Measurements from ENCODE around the gene SHISAL1. TPM values are rescaled to one million over a fixed set of nuclear protein-coding genes. Genes with fewer than 3 reads are reported as not detected.

Gene SHISAL1
- total RNA-seq, 1 experiment from 2014 or later: 1.1 TPM

DNA sequence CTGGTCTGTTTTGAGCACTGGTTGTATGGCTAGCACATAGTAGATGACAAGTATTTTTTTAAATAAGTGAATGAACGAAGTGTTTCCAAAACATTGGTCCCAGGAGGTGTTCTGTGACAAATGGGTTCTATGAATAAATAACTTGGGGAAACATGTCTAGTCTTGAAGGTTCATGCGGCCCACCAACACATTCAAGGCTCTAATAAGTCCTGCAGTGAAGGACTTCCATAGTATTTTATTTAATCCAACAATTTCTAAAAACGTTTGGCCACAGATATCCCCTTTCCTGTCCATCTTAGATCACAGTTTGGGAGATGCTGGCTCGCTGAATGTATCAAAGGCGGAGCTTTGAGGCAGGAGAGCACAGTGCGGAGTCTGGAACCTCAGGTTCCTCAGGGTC, 109.5 kb downstream of the SHISAL1 start:
- H3K27me3 ChIP-seq (ENCODE audit: low read length): peaks cover 4% of the 10 kb centered on the region; the same call in 1 of the 2 replicates
- ChIA-PET CTCF (no interaction called here), POLR2A (ENCODE audit: unreplicated experiment) (no interaction called here)
- no peaks in the 10 kb centered on the region for H3K9me2 ChIP-seq (replicated peaks; ENCODE audit: low read length)
- intact Hi-C loops (cut with micrococcal nuclease): no loop called here
- H3K4me2 ChIP-seq (ENCODE audit: low read length): no peak overlapping the region
- no TSS peak for BruUV-seq (replicated peaks)
- H4K20me1 ChIP-seq (ENCODE audit: low read length): no peaks in the 10 kb centered on the region
- ATAC-seq: no peak
- H3F3A ChIP-seq (ENCODE audit: low read length, unreplicated experiment): no peaks in the 10 kb centered on the region
- H3K36me3 ChIP-seq (ENCODE audit: low read depth, low read length): no peaks in the 10 kb centered on the region
- H3K9me3 ChIP-seq (ENCODE audit: low read length): no peaks in the 10 kb centered on the region
- H3K27ac ChIP-seq (ENCODE audit: low read length): no peak overlapping the region
- no peak for DNase-seq
- H3K4me1 ChIP-seq (ENCODE audit: insufficient read depth, low read length): no peaks in the 10 kb centered on the region
- H3K79me2 ChIP-seq (ENCODE audit: low read length): no peaks in the 10 kb centered on the region
- H3K4me3 ChIP-seq (ENCODE audit: low read length): no peak overlapping the region
- H2AFZ ChIP-seq (ENCODE audit: low read length): no peak overlapping the region
- TF ChIP-seq EZH2 (IDR thresholded peaks at IDR 0.05; ENCODE audit: low read length, unreplicated experiment): no peak
- TF ChIP-seq EZH2phosphoT487 (IDR thresholded peaks at IDR 0.05; ENCODE audit: borderline replicate concordance, low read length): no peak
- TF ChIP-seq, protein P1, sequence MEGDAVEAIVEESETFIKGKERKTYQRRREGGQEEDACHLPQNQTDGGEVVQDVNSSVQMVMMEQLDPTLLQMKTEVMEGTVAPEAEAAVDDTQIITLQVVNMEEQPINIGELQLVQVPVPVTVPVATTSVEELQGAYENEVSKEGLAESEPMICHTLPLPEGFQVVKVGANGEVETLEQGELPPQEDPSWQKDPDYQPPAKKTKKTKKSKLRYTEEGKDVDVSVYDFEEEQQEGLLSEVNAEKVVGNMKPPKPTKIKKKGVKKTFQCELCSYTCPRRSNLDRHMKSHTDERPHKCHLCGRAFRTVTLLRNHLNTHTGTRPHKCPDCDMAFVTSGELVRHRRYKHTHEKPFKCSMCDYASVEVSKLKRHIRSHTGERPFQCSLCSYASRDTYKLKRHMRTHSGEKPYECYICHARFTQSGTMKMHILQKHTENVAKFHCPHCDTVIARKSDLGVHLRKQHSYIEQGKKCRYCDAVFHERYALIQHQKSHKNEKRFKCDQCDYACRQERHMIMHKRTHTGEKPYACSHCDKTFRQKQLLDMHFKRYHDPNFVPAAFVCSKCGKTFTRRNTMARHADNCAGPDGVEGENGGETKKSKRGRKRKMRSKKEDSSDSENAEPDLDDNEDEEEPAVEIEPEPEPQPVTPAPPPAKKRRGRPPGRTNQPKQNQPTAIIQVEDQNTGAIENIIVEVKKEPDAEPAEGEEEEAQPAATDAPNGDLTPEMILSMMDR (conservative IDR thresholded peaks at IDR 0.05; ENCODE audit: low read depth, low read length): no peak
- no peak overlapping the region for H3K9ac ChIP-seq (ENCODE audit: low read length)

DNA sequence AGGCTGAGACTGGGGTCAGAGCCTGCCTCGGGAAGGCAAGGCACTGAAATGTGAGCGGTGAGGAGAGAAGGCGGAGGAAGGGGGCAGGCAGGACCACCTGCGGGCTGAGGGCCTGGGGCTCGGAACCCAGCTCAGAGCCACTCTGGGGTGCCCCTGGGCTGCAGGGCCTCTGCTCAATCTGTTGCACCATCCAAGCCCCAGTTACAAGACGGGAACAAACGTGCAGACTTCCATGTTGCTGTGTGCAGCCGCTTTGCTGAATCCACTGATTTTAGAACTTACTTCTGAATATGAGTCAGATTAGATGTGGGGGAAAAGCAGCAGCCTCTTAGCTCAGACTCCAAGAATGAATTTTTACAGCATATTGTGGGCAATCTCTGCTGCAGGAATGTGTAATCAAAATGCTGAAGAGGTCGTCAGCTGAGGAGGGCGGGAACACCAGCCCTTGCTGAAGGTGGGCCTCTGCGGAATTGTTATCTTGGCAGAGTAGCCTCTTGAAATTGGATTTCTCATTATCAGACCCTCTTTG, 110.4 kb downstream of the SHISAL1 start:
- BruUV-seq (replicated peaks): no TSS peak
- H3K79me2 ChIP-seq (ENCODE audit: low read length): no peaks in the 10 kb centered on the region
- no peaks in the 10 kb centered on the region for H3K36me3 ChIP-seq (ENCODE audit: low read depth, low read length)
- TF ChIP-seq, protein P1 (conservative IDR thresholded peaks at IDR 0.05; ENCODE audit: low read depth, low read length): no peak
- TF ChIP-seq EZH2 (IDR thresholded peaks at IDR 0.05; ENCODE audit: low read length, unreplicated experiment) (no peak), EZH2phosphoT487 (IDR thresholded peaks at IDR 0.05; ENCODE audit: borderline replicate concordance, low read length) (no peak)
- H3K9me2 ChIP-seq (replicated peaks; ENCODE audit: low read length): no peaks in the 10 kb centered on the region
- ChIA-PET POLR2A (ENCODE audit: unreplicated experiment) (no interaction called here), CTCF (no interaction called here)
- no peaks in the 10 kb centered on the region for H3K4me1 ChIP-seq (ENCODE audit: insufficient read depth, low read length)
- H2AFZ ChIP-seq (ENCODE audit: low read length): no peak overlapping the region
- DNase-seq (no peak), ATAC-seq (no peak)
- intact Hi-C loops (cut with micrococcal nuclease): no loop called here
- no peak overlapping the region for H3K4me3 ChIP-seq (ENCODE audit: low read length)
- no peaks in the 10 kb centered on the region for H3F3A ChIP-seq (ENCODE audit: low read length, unreplicated experiment)
- H3K27me3 ChIP-seq (ENCODE audit: low read length): peaks cover 4% of the 10 kb centered on the region; the same call in 1 of the 2 replicates
- no peak overlapping the region for H3K27ac ChIP-seq (ENCODE audit: low read length)
- no peak overlapping the region for H3K4me2 ChIP-seq (ENCODE audit: low read length)
- H4K20me1 ChIP-seq (ENCODE audit: low read length): no peaks in the 10 kb centered on the region
- no peaks in the 10 kb centered on the region for H3K9me3 ChIP-seq (ENCODE audit: low read length)
- no peak overlapping the region for H3K9ac ChIP-seq (ENCODE audit: low read length)

DNA sequence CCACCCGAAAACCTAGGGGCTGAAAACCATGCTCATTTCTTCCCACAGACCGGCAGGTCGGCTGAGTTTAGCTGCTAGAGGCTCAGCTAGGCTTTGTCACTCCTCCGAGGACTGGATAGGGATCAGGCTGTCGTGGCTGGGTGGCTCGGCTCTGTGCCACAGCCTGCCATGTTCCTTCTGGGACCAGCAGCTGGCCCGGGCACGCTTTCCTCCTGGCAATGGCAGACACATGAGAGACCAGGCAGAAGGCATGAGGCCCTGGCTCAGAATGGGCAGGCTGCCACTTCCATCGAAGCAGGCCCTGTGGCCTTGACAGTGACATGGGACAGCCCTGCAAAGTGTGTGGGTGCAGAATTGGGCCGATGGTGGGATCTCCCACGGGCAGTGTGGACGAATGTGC, 111.1 kb downstream of the SHISAL1 start:
- DNase-seq (no peak), ATAC-seq (no peak)
- H3F3A ChIP-seq (ENCODE audit: low read length, unreplicated experiment): no peaks in the 10 kb centered on the region
- H4K20me1 ChIP-seq (ENCODE audit: low read length): no peaks in the 10 kb centered on the region
- ChIA-PET CTCF (no interaction called here), POLR2A (ENCODE audit: unreplicated experiment) (no interaction called here)
- no peaks in the 10 kb centered on the region for H3K79me2 ChIP-seq (ENCODE audit: low read length)
- no peaks in the 10 kb centered on the region for H3K36me3 ChIP-seq (ENCODE audit: low read depth, low read length)
- H3K27me3 ChIP-seq (ENCODE audit: low read length): peaks cover 4% of the 10 kb centered on the region; the same call in 1 of the 2 replicates
- H3K9me3 ChIP-seq (ENCODE audit: low read length): no peaks in the 10 kb centered on the region
- H3K27ac ChIP-seq (ENCODE audit: low read length): no peak overlapping the region
- TF ChIP-seq, protein P1 (conservative IDR thresholded peaks at IDR 0.05; ENCODE audit: low read depth, low read length): no peak
- TF ChIP-seq EZH2 (IDR thresholded peaks at IDR 0.05; ENCODE audit: low read length, unreplicated experiment): no peak
- no peak for TF ChIP-seq EZH2phosphoT487 (IDR thresholded peaks at IDR 0.05; ENCODE audit: borderline replicate concordance, low read length)
- intact Hi-C loops (cut with micrococcal nuclease): no loop called here
- no TSS peak for BruUV-seq (replicated peaks)
- no peaks in the 10 kb centered on the region for H3K9me2 ChIP-seq (replicated peaks; ENCODE audit: low read length)
- H2AFZ ChIP-seq (ENCODE audit: low read length): no peak overlapping the region
- no peak overlapping the region for H3K4me3 ChIP-seq (ENCODE audit: low read length)
- no peaks in the 10 kb centered on the region for H3K4me1 ChIP-seq (ENCODE audit: insufficient read depth, low read length)
- no peak overlapping the region for H3K4me2 ChIP-seq (ENCODE audit: low read length)
- no peak overlapping the region for H3K9ac ChIP-seq (ENCODE audit: low read length)

Data from PC-3 (cell line).